NCI-H460 (cell line): ENCODE data around the gene XPOT. TPM values are rescaled to one million over a fixed set of nuclear protein-coding genes. Genes with fewer than 3 reads are reported as not detected.

ENCODE experiments used
- small RNA-seq, 2 experiments: library from RNA; depleted of rRNA; stranded (forward); fragments of <200 nt; gene quantifications; one replicate each; pipeline ENCODE3, GENCODE V24; 2014
- total RNA-seq: library from RNA; depleted of rRNA; stranded (reverse); fragments of >200 nt; shearing (Covaris generic); gene quantifications from 2 replicates; pipeline ENCODE4 v1.2.3, GENCODE V29; 2014; rRNA removed

Gene XPOT
- total RNA-seq, 1 experiment from 2014 or later, result 293 TPM

Small RNA genes lying within 50 kb of the gene (small RNA-seq; reads per million reads assigned to genes)
- gene RF01210, result 0.02 to 0.06 reads per million in 2 experiments

Other genes starting within 250 kb of the XPOT start
- gene KICS2, start 182.1 kb upstream of the XPOT start, total RNA-seq, result 16.4 and 23.0 TPM in 2 replicates
- gene C12orf56, start 13.6 kb upstream of the XPOT start, total RNA-seq, result 0.40 TPM in 1 of 2 replicates, not detected in the other
- 61.1 and 65.1 TPM in 2 replicates for gene TBK1, start 47.7 kb downstream of the XPOT start, total RNA-seq
- gene RASSF3, start 206.1 kb downstream of the XPOT start, total RNA-seq, result 38.2 and 42.6 TPM in 2 replicates